Osteocyte (in vitro differentiated cells): Measurements from ENCODE around the gene CRACDL. TPM values are rescaled to one million over a fixed set of nuclear protein-coding genes. Genes with fewer than 3 reads are reported as not detected.
"Not testable (repeated sequence)": the region's sequence is repeated elsewhere in the genome, so short reads cannot be mapped to it uniquely, and the experiment has no call there.

Experiments
- DNase-seq: peaks from one replicate; pipeline ENCODE4 v3.0.0; 2021; ENCODE audit warnings: mixed read lengths; ENCODE audit not compliant: unreplicated experiment; ENCODE audit errors: extremely low spot score
- H3K27ac Mint-ChIP-seq: one replicate; pipeline ENCODE4 v1.8.0; 2021; ENCODE audit warnings: mild to moderate bottlenecking, mixed read lengths; ENCODE audit not compliant: unreplicated experiment
- H3K27me3 Mint-ChIP-seq: one replicate; pipeline ENCODE4 v1.8.0; 2021; ENCODE audit warnings: mixed read lengths; ENCODE audit not compliant: unreplicated experiment
- H3K36me3 Mint-ChIP-seq: one replicate; pipeline ENCODE4 v1.8.0; 2021; ENCODE audit warnings: mixed read lengths; ENCODE audit not compliant: unreplicated experiment
- H3K4me1 Mint-ChIP-seq: one replicate; pipeline ENCODE4 v1.8.0; 2021; ENCODE audit warnings: mixed read lengths; ENCODE audit not compliant: unreplicated experiment
- H3K4me3 Mint-ChIP-seq: one replicate; pipeline ENCODE4 v1.8.0; 2021; ENCODE audit warnings: mild to moderate bottlenecking, moderate library complexity, mixed read lengths; ENCODE audit not compliant: unreplicated experiment
- H3K9me3 Mint-ChIP-seq: one replicate; pipeline ENCODE4 v1.8.0; 2021; ENCODE audit warnings: mixed read lengths; ENCODE audit not compliant: unreplicated experiment
- total RNA-seq: library from RNA; stranded (reverse); gene quantifications from 2 replicates; pipeline ENCODE4 v1.2.1, GENCODE V29; 2021
- TF ChIP-seq, protein P1 (sequence below): fragments of 200-600 bp; sonication (generic); IDR thresholded peaks from 2 replicates; pipeline ENCODE4 v1.5.0; 2021; ENCODE audit warnings: antibody characterized with exemption, mild to moderate bottlenecking, moderate library complexity

The CRACDL gene
- total RNA-seq, 1 donor from 2014 or later = 1.3 TPM

GRCh38 chr2:98882368-98882767 is 53.7 kb downstream of the CRACDL start:
- H3K4me3 Mint-ChIP-seq = no peak overlapping the region

GRCh38 chr2:98881153-98881650 is 54.8 kb downstream of the CRACDL start:
- H3K9me3 Mint-ChIP-seq = peaks cover 7% of the 10 kb centered on the region
- peak; percentile 79 for DNase-seq
- TF ChIP-seq, protein P1, sequence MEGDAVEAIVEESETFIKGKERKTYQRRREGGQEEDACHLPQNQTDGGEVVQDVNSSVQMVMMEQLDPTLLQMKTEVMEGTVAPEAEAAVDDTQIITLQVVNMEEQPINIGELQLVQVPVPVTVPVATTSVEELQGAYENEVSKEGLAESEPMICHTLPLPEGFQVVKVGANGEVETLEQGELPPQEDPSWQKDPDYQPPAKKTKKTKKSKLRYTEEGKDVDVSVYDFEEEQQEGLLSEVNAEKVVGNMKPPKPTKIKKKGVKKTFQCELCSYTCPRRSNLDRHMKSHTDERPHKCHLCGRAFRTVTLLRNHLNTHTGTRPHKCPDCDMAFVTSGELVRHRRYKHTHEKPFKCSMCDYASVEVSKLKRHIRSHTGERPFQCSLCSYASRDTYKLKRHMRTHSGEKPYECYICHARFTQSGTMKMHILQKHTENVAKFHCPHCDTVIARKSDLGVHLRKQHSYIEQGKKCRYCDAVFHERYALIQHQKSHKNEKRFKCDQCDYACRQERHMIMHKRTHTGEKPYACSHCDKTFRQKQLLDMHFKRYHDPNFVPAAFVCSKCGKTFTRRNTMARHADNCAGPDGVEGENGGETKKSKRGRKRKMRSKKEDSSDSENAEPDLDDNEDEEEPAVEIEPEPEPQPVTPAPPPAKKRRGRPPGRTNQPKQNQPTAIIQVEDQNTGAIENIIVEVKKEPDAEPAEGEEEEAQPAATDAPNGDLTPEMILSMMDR = no peak
- no peak overlapping the region for H3K4me3 Mint-ChIP-seq
- H3K4me1 Mint-ChIP-seq = peaks cover 6% of the 10 kb centered on the region
- H3K27ac Mint-ChIP-seq = no peak overlapping the region
- H3K36me3 Mint-ChIP-seq = no peaks in the 10 kb centered on the region
- no peaks in the 10 kb centered on the region for H3K27me3 Mint-ChIP-seq

More at GRCh38 chr2:98882368-98882767, 53.7 kb downstream of the CRACDL start:
- Mint-ChIP-seq H3K27ac (no peak overlapping the region), H3K9me3 (peaks cover 15% of the 10 kb centered on the region), H3K36me3 (peaks cover 2% of the 10 kb centered on the region), H3K4me1 (peaks cover 6% of the 10 kb centered on the region), H3K27me3 (peaks cover 3% of the 10 kb centered on the region)
- DNase-seq = peak; percentile 3
- TF ChIP-seq, protein P1 = no peak

GRCh38 chr2:98880266-98881152 is 55.5 kb downstream of the CRACDL start:
- Mint-ChIP-seq H3K27me3 (no peaks in the 10 kb centered on the region), H3K36me3 (no peaks in the 10 kb centered on the region), H3K4me3 (no peak overlapping the region), H3K4me1 (peaks cover 4% of the 10 kb centered on the region), H3K27ac (no peak overlapping the region), H3K9me3 (no peaks in the 10 kb centered on the region)
- TF ChIP-seq, protein P1 = no peak
- DNase-seq = peak; percentile 80

DNA sequence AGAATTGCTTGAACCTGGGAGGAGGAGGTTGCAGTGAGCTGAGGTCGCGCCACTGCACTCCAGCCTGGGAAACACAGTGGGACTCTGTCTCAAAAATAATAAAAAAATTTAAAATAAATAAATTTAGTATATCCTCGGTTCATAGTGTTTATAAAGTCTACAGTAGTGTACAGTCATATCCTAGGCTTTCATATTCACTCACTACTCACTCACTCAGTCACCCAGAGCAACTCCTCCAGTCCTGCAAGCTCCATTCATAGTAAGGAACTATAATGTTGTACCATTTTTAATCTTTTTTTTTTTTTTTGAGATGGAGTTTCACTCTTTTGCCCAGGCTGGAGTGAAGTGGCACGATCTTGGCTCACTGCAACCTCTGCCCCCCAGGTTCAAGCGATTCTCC is 58.4 kb downstream of the CRACDL start:
- H3K27me3 Mint-ChIP-seq, DNase-seq, H3K27ac Mint-ChIP-seq, H3K9me3 Mint-ChIP-seq, H3K36me3 Mint-ChIP-seq, H3K4me3 Mint-ChIP-seq, H3K4me1 Mint-ChIP-seq: not testable (repeated sequence)

GRCh38 chr2:98876741-98877140 is 59.3 kb downstream of the CRACDL start:
- H3K27me3 Mint-ChIP-seq = peaks cover 6% of the 10 kb centered on the region
- TF ChIP-seq, protein P1 = no peak

More at GRCh38 chr2:98876741-98877140, 59.3 kb downstream of the CRACDL start:
- Mint-ChIP-seq H3K4me1 (no peaks in the 10 kb centered on the region), H3K9me3 (no peaks in the 10 kb centered on the region), H3K4me3 (no peak overlapping the region), H3K36me3 (no peaks in the 10 kb centered on the region), H3K27ac (no peak overlapping the region)
- peak; percentile 38 for DNase-seq
